Measurements from ENCODE around the gene OR13C4. TPM values are rescaled to one million over a fixed set of nuclear protein-coding genes. Genes with fewer than 3 reads are reported as not detected.

OR13C4 gene
- not detected in 2 replicates for total RNA-seq (ENCODE audit: low replicate concordance)
- long read RNA-seq = 0 reads

- Mint-ChIP-seq H3K27ac (no peak within 1 kb of the TSS), H3K4me3 (no peak within 1 kb of the TSS), H3K4me1 (ENCODE audit: unreplicated experiment) (no peaks in the 10 kb centered on the region), H3K9me3 (no peaks in the 10 kb centered on the region), H3K27me3 (no peaks in the 10 kb centered on the region), H3K36me3 (no peaks in the 10 kb centered on the region)
- DNase-seq (ENCODE audit: extremely low spot score, unreplicated experiment) = no peak
- TF ChIP-seq CTCF (conservative IDR thresholded peaks at IDR 0.05) = no peak
Measured at GRCh38 chr9:104527109-104527508, at the start of gene OR13C4. Gene OR13C4 (minus strand): TSS chr9:104527209. CDS start chr9:104527209, 0 bp downstream.

- Mint-ChIP-seq H3K4me1 (ENCODE audit: unreplicated experiment) (no peaks in the 10 kb centered on the region), H3K9me3 (no peaks in the 10 kb centered on the region), H3K4me3 (no peak overlapping the region), H3K36me3 (no peaks in the 10 kb centered on the region), H3K27ac (no peak overlapping the region), H3K27me3 (no peaks in the 10 kb centered on the region)
- TF ChIP-seq CTCF (conservative IDR thresholded peaks at IDR 0.05) = no peak
- DNase-seq (ENCODE audit: extremely low spot score, unreplicated experiment) = no peak
Measured at GRCh38 chr9:104575456-104575855, 48.4 kb upstream of the OR13C4 start.

GRCh38 chr9:104572612-104573011 is 45.6 kb upstream of the OR13C4 start:
- H3K9me3 Mint-ChIP-seq = no peaks in the 10 kb centered on the region
- H3K36me3 Mint-ChIP-seq = no peaks in the 10 kb centered on the region
- H3K27ac Mint-ChIP-seq = no peak overlapping the region
- no peak for DNase-seq (ENCODE audit: extremely low spot score, unreplicated experiment)
- TF ChIP-seq CTCF (conservative IDR thresholded peaks at IDR 0.05) = no peak
- H3K4me1 Mint-ChIP-seq (ENCODE audit: unreplicated experiment) = no peaks in the 10 kb centered on the region
- no peaks in the 10 kb centered on the region for H3K27me3 Mint-ChIP-seq
- no peak overlapping the region for H3K4me3 Mint-ChIP-seq

- no peak for DNase-seq (ENCODE audit: extremely low spot score, unreplicated experiment)
- H3K27me3 Mint-ChIP-seq = no peaks in the 10 kb centered on the region
- TF ChIP-seq CTCF (conservative IDR thresholded peaks at IDR 0.05) = no peak
- no peaks in the 10 kb centered on the region for H3K4me1 Mint-ChIP-seq (ENCODE audit: unreplicated experiment)
- H3K9me3 Mint-ChIP-seq = no peaks in the 10 kb centered on the region
- H3K27ac Mint-ChIP-seq = no peak within 1 kb of the TSS
- H3K36me3 Mint-ChIP-seq = no peaks in the 10 kb centered on the region
- H3K4me3 Mint-ChIP-seq = no peak within 1 kb of the TSS
Measured at GRCh38 chr9:104568868-104569267, 41.9 kb upstream of the OR13C4 start, which contains the start of gene OR13C8. Gene OR13C8 (plus strand): TSS chr9:104569168. CDS start chr9:104569168, 0 bp downstream.

- Mint-ChIP-seq H3K36me3 (no peaks in the 10 kb centered on the region), H3K9me3 (peaks cover under 1% of the 10 kb centered on the region), H3K4me3 (no peak overlapping the region), H3K27ac (no peak overlapping the region), H3K4me1 (ENCODE audit: unreplicated experiment) (no peaks in the 10 kb centered on the region), H3K27me3 (no peaks in the 10 kb centered on the region)
- TF ChIP-seq CTCF (conservative IDR thresholded peaks at IDR 0.05) = no peak
- DNase-seq (ENCODE audit: extremely low spot score, unreplicated experiment) = no peak
Measured at GRCh38 chr9:104564358-104564757, 37.3 kb upstream of the OR13C4 start.
